DND-41 (cell line): ENCODE measurements around the gene PTPRD.

Source experiments
- EZH2 ChIP-seq: IDR thresholded peaks from 3 replicates; pipeline ENCODE4 v1.6.1; 2012; ENCODE audit warnings: borderline replicate concordance, low read depth, mild to moderate bottlenecking, moderate library complexity, low read length, inconsistent platforms; ENCODE audit not compliant: severe bottlenecking
- TF ChIP-seq, protein P1 (sequence below): IDR thresholded peaks from 2 replicates; pipeline ENCODE4 v1.5.1; 2012; ENCODE audit warnings: borderline replicate concordance, low read length, moderate library complexity, mild to moderate bottlenecking; ENCODE audit not compliant: poor library complexity, severe bottlenecking; ENCODE audit errors: extremely low read depth

GRCh38 chr9:8508671-8509290 is 2104.0 kb downstream of the PTPRD start:
- TF ChIP-seq, protein P1, sequence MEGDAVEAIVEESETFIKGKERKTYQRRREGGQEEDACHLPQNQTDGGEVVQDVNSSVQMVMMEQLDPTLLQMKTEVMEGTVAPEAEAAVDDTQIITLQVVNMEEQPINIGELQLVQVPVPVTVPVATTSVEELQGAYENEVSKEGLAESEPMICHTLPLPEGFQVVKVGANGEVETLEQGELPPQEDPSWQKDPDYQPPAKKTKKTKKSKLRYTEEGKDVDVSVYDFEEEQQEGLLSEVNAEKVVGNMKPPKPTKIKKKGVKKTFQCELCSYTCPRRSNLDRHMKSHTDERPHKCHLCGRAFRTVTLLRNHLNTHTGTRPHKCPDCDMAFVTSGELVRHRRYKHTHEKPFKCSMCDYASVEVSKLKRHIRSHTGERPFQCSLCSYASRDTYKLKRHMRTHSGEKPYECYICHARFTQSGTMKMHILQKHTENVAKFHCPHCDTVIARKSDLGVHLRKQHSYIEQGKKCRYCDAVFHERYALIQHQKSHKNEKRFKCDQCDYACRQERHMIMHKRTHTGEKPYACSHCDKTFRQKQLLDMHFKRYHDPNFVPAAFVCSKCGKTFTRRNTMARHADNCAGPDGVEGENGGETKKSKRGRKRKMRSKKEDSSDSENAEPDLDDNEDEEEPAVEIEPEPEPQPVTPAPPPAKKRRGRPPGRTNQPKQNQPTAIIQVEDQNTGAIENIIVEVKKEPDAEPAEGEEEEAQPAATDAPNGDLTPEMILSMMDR = no peak
- TF ChIP-seq EZH2 = no peak
